ENCODE data around the gene USP8. TPM values are rescaled to one million over a fixed set of nuclear protein-coding genes. Genes with fewer than 3 reads are reported as not detected.

The USP8 gene
- total and polyA plus RNA-seq, 2 donors (not counting 1 experiment from before 2014, with no cell fraction given), result 25.7 to 126 TPM

DNA sequence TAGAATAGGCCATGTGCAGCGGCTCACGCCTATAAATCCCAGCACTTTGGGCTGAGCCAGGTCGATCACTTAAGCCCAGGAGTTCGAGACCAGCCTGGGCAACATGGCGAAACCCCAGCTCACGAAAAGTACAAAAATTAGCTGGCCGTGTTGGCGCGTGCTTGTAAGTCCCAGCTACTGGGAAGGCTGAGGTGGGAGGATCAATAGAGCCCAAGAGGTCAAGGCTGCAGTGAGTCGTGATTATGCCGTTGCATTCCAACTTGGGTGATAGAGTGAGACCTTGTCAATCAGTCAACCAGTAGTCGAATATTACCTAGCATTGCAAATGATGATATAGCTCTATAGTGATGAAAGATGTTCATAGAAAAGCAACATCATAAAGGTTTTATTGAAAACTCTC lies 51.9 kb downstream of the USP8 start:
- H3K9ac ChIP-seq (ENCODE audit: low read length), result no peak overlapping the region
- peaks cover 10 to 72% of the 10 kb centered on the region in 2 experiments for H3K36me3 ChIP-seq (replicated peaks in 1 of 2; ENCODE audit: control extremely low read depth in 1 of 2, control insufficient read depth in 1 of 2, extremely low read depth in 1 of 2, insufficient read depth in 2 of 2, low read length in 1 of 2)
- ChIA-PET CTCF (interaction anchor here (0.6 kb wide), 1 partner anchor 132 kb away, joined by 3 read pairs; no protein-coding TSS in a partner anchor), POLR2A (no interaction called here)
- H3K4me3 Mint-ChIP-seq, result no peak overlapping the region
- TF ChIP-seq CTCF (IDR thresholded peaks at IDR 0.05) (no peak), EZH2 (IDR thresholded peaks at IDR 0.05; ENCODE audit: borderline replicate concordance, insufficient read depth, low read depth, low read length, poor library complexity, severe bottlenecking) (no peak)
- no peak overlapping the region for H3K27ac ChIP-seq (ENCODE audit: low read length in 2 of 2)
- DNase-seq (no peak), ATAC-seq (ENCODE audit: low read depth) (no peak)
- H3K79me2 ChIP-seq (ENCODE audit: control insufficient read depth, insufficient read depth, low read length), result peaks cover 11% of the 10 kb centered on the region
- H2AFZ ChIP-seq (ENCODE audit: insufficient read depth, low read depth, low read length, poor library complexity, severe bottlenecking), result no peak overlapping the region
- intact Hi-C loops (cut with micrococcal nuclease), result no loop called here
- no peaks in the 10 kb centered on the region for H3K9me3 Mint-ChIP-seq (ENCODE audit: insufficient read depth)
- H3K4me1 Mint-ChIP-seq, result peaks cover 6% of the 10 kb centered on the region
- H3K9me3 ChIP-seq (ENCODE audit: control extremely low read depth in 1 of 3, control insufficient read depth in 2 of 3, insufficient read depth in 1 of 3, low read length in 2 of 3), result no peaks in the 10 kb centered on the region
- 99% methylated on average over 11 of the region's 12 CpGs for WGBS (ENCODE audit: insufficient coverage)
- H3K27me3 ChIP-seq (replicated peaks in 1 of 4; ENCODE audit: control extremely low read depth in 1 of 4, control insufficient read depth in 3 of 4, insufficient read depth in 4 of 4, low read length in 3 of 4), result no peaks in the 10 kb centered on the region
- no peaks in the 10 kb centered on the region for H3K27me3 Mint-ChIP-seq
- H3K4me3 ChIP-seq (ENCODE audit: control extremely low read depth in 1 of 5, extremely low read depth in 1 of 5, insufficient read depth in 1 of 5, low read depth in 2 of 5, low read length in 4 of 5), result no peak overlapping the region
- H4K20me1 ChIP-seq (ENCODE audit: control insufficient read depth, insufficient read depth, low read length, poor library complexity, severe bottlenecking), result no peaks in the 10 kb centered on the region
- no peaks in the 10 kb centered on the region for H3K4me1 ChIP-seq (ENCODE audit: control insufficient read depth in 2 of 2, insufficient read depth in 2 of 2, low read length in 2 of 2)
- no peak overlapping the region for H3K4me2 ChIP-seq (replicated peaks; ENCODE audit: low read depth, low read length, poor library complexity, severe bottlenecking)
- no peak overlapping the region for H3K27ac Mint-ChIP-seq

- ChIA-PET POLR2A (interaction anchor here (0.6 kb wide), 1 partner anchor 131 kb away, joined by 3 read pairs; no protein-coding TSS in a partner anchor), CTCF (interaction anchor here (1.1 kb wide), 1 partner anchor 122 kb away, joined by 3 read pairs; no protein-coding TSS in a partner anchor)
- Mint-ChIP-seq H3K9me3 (ENCODE audit: insufficient read depth) (no peaks in the 10 kb centered on the region), H3K27ac (peak overlapping the region; percentile 81), H3K4me3 (peak overlapping the region; percentile 63), H3K4me1 (peaks cover 36% of the 10 kb centered on the region), H3K27me3 (no peaks in the 10 kb centered on the region)
- WGBS (ENCODE audit: insufficient coverage), result 63% methylated on average over 1 of the region's 1 CpG
- Histone ChIP-seq H3K4me1 (ENCODE audit: control insufficient read depth in 2 of 2, insufficient read depth in 2 of 2, low read length in 2 of 2) (peaks cover 19 to 27% of the 10 kb centered on the region in 2 donors), H3K9me3 (ENCODE audit: control extremely low read depth in 1 of 3, control insufficient read depth in 2 of 3, insufficient read depth in 1 of 3, low read length in 2 of 3) (no peaks in the 10 kb centered on the region), H2AFZ (ENCODE audit: insufficient read depth, low read depth, low read length, poor library complexity, severe bottlenecking) (no peak overlapping the region), H3K4me2 (replicated peaks; ENCODE audit: low read depth, low read length, poor library complexity, severe bottlenecking) (peak overlapping the region; percentile 49), H4K20me1 (ENCODE audit: control insufficient read depth, insufficient read depth, low read length, poor library complexity, severe bottlenecking) (no peaks in the 10 kb centered on the region), H3K79me2 (ENCODE audit: control insufficient read depth, insufficient read depth, low read length) (peaks cover 7% of the 10 kb centered on the region), H3K4me3 (ENCODE audit: control extremely low read depth in 1 of 5, extremely low read depth in 1 of 5, insufficient read depth in 1 of 5, low read depth in 2 of 5, low read length in 4 of 5) (peak overlapping the region in 2 of 5 experiments; percentile 17 to 26), H3K36me3 (replicated peaks in 1 of 2; ENCODE audit: control extremely low read depth in 1 of 2, control insufficient read depth in 1 of 2, extremely low read depth in 1 of 2, insufficient read depth in 2 of 2, low read length in 1 of 2) (peaks cover 17 to 51% of the 10 kb centered on the region in 2 experiments), H3K9ac (ENCODE audit: low read length) (peak overlapping the region; percentile 2), H3K27me3 (replicated peaks in 1 of 4; ENCODE audit: control extremely low read depth in 1 of 4, control insufficient read depth in 3 of 4, insufficient read depth in 4 of 4, low read length in 3 of 4) (no peaks in the 10 kb centered on the region), H3K27ac (ENCODE audit: low read length in 2 of 2) (peak overlapping the region in 1 of 2 donors; percentile 39)
- intact Hi-C loops (cut with micrococcal nuclease), result loop anchor here (5.0 kb wide), 1 partner anchor 37 kb away; no protein-coding TSS in a partner anchor
- TF ChIP-seq EZH2 (IDR thresholded peaks at IDR 0.05; ENCODE audit: borderline replicate concordance, insufficient read depth, low read depth, low read length, poor library complexity, severe bottlenecking) (no peak), CTCF (IDR thresholded peaks at IDR 0.05) (no peak)
- peak; percentile 54 for ATAC-seq (ENCODE audit: low read depth)
- DNase-seq, result peak; percentile 43
Measured at GRCh38 chr15:50484781-50485180, 60.6 kb downstream of the USP8 start.

Measured in B cell (primary cell).